ENCODE measurements around the gene STEAP2. TPM values are rescaled to one million over a fixed set of nuclear protein-coding genes. Genes with fewer than 3 reads are reported as not detected.

STEAP2 gene
- total RNA-seq: 2.6 and 3.9 TPM in 2 replicates

DNA sequence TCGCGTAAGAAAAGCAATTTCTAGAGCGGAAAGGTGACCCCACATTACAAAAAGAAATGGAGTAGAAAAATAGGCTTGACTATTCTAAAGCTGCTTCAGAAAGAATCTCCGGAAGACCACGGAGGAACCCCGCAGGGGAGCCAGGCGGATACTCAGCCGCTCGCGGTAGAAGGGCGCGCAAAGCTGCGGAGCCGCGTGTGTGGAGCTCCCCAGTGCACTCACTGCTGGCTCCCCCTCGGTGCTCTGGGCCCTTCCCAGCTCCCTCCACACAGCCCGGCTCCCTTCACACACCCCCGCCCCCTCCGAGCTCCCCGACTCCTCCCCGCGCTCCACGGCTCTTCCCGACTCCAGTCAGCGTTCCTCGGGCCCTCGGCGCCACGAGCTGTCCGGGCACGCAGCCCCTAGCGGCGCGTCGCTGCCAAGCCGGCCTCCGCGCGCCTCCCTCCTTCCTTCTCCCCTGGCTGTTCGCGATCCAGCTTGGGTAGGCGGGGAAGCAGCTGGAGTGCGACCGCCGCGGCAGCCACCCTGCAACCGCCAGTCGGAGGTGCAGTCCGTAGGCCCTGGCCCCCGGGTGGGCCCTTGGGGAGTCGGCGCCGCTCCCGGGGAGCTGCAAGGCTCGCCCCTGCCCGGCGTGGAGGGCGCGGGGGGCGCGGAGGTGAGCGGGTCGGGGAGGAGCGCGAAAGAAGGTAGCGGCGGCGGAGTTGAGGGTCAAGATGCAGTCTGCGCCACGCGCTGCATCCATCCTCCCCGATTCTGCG, at the start of gene STEAP2:
Gene STEAP2 (plus strand): TSS at position 350 of the 758 bp plus-strand sequence. CDS start 13,343 bp downstream, outside the sequence.

DNA sequence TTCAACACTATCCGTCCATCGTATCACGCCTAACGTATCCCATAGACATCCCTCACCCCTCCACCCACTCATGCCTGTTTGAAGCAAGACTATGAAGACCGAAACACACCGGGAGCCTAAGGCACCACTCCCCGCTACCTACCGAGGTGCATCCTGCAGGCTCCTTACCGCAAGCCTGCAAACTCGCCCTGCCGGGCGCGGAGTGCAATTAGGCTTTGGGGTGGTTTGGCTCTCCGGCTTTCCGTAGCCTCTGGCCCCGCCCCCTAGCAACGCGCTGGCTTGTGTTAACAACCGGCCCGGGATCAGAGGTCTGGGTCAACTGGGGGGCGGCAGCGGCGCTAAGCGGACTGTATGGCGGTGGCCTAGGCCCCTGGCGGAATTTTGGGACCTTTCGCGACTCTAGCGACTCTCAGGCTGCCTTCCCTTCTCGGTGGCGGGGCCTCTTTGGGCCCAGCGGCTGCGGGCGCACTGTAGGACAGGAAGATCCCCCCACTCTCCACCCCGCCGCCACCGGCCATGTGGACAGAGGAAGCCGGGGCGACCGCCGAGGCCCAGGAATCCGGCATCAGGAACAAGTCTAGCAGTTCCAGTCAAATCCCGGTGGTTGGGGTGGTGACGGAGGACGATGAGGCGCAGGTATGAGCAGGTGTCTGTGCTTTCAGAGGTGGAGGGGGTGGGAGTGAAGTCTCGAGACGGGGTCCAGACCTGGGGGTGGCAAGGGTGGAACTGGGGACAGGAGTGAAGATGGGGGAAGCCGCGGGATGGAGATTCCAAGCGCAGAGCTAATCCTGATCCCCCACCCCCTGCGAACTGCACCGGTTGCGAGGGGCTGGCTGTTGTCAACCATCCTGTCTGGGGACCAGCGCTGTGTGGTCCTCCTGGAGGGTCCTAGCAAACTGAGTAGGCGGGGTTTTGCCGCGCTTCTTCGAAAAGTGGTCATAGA, 33.6 kb downstream of the STEAP2 start, which contains the start of gene CFAP69:
Gene CFAP69 (plus strand): TSS at position 266 of the 943 bp plus-strand sequence. CDS start 251 bp downstream, at position 517.

Other genes with a start within 250 kb of the STEAP2 start
- gene STEAP1, start 57.3 kb upstream of the STEAP2 start, total RNA-seq: 21.8 and 26.5 TPM in 2 replicates
- gene CFAP69, start 33.4 kb downstream of the STEAP2 start, total RNA-seq: 1.2 and 3.4 TPM in 2 replicates
- gene FAM237B, start 109.6 kb downstream of the STEAP2 start, total RNA-seq: not detected in 2 replicates
- 22.7 and 22.8 TPM in 2 replicates for gene GTPBP10, start 135.0 kb downstream of the STEAP2 start, total RNA-seq
- 24.8 and 30.3 TPM in 2 replicates for gene CLDN12, start 191.7 kb downstream of the STEAP2 start, total RNA-seq

All from myometrial cell (primary cell).